CD4-positive, CD25-positive, alpha-beta regulatory T cell (primary cell): ENCODE data around the gene CAB39. TPM values are rescaled to one million over a fixed set of nuclear protein-coding genes. Genes with fewer than 3 reads are reported as not detected.

ENCODE experiments used
- ATAC-seq, 2 donors: fragments of 150-1000 bp; cut with Tn5 transposase; one replicate each; pipeline ENCODE4 v1.10.0; 2021; ENCODE audit warnings: low read depth in 2 of 2, moderate number of reproducible peaks in 2 of 2, moderate library complexity in 1 of 2
- DNase-seq, 3 donors: peaks; one replicate each; pipeline versions ENCODE4 v3.0.0 to v3.0.0-alpha.2; 2012 to 2022; ENCODE audit warnings: mixed read lengths in 1 of 3
- H3K27ac ChIP-seq: one replicate; pipeline ENCODE4 v1.7.0; 2013; ENCODE audit warnings: mild to moderate bottlenecking, low read length; ENCODE audit not compliant: insufficient read depth, poor library complexity, severe bottlenecking
- H3K27me3 ChIP-seq: one replicate; pipeline ENCODE4 v1.7.0; 2013; ENCODE audit warnings: low read length; ENCODE audit not compliant: control insufficient read depth, insufficient read depth
- H3K36me3 ChIP-seq: one replicate; pipeline ENCODE4 v1.7.0; 2013; ENCODE audit warnings: mild to moderate bottlenecking, low read length, moderate library complexity; ENCODE audit not compliant: control insufficient read depth, insufficient read depth
- H3K4me1 ChIP-seq: 2 replicates; pipeline ENCODE4 v1.7.0; 2013; ENCODE audit warnings: mild to moderate bottlenecking, low read length; ENCODE audit not compliant: insufficient read depth, control insufficient read depth, poor library complexity, severe bottlenecking
- H3K4me3 ChIP-seq: one replicate; pipeline ENCODE4 v1.7.0; 2013; ENCODE audit warnings: low read depth, mild to moderate bottlenecking, low read length, moderate library complexity
- H3K9me3 ChIP-seq, 2 experiments: 1 replicate in 1 of 2; 2 replicates in 1 of 2; pipeline ENCODE4 v1.7.0; 2013; ENCODE audit warnings: low read length in 2 of 2, mild to moderate bottlenecking in 1 of 2, moderate library complexity in 1 of 2; ENCODE audit not compliant: control insufficient read depth in 2 of 2
- H3K27ac Mint-ChIP-seq, 3 donors: one replicate each; pipeline ENCODE4 v1.8.0; 2020 to 2022; ENCODE audit warnings: mild to moderate bottlenecking in 3 of 3, mixed read lengths in 3 of 3, moderate library complexity in 2 of 3
- H3K27me3 Mint-ChIP-seq: one replicate; pipeline ENCODE4 v1.8.0; 2022; ENCODE audit warnings: mild to moderate bottlenecking, mixed read lengths
- H3K36me3 Mint-ChIP-seq: one replicate; pipeline ENCODE4 v1.8.0; 2020; ENCODE audit warnings: mixed read lengths
- H3K4me1 Mint-ChIP-seq, 4 donors: one replicate each; pipeline ENCODE4 v1.8.0; 2020 to 2022; ENCODE audit warnings: mixed read lengths in 4 of 4, mild to moderate bottlenecking in 1 of 4
- H3K4me3 Mint-ChIP-seq, 4 donors: one replicate each; pipeline ENCODE4 v1.8.0; 2020 to 2022; ENCODE audit warnings: mild to moderate bottlenecking in 4 of 4, mixed read lengths in 4 of 4, moderate library complexity in 3 of 4
- H3K9me3 Mint-ChIP-seq, 7 donors: one replicate each; pipeline ENCODE4 v1.8.0; 2020 to 2022; ENCODE audit warnings: mixed read lengths in 7 of 7, mild to moderate bottlenecking in 3 of 7, moderate library complexity in 2 of 7
- polyA plus RNA-seq, 4 donors: library from polyadenylated mRNA; unstranded; fragments of 300-500 nt; fragmentation: Illumina TruSeq; gene quantifications; one replicate each; pipeline ENCODE4 v1.2.3, GENCODE V29; 2021
- total RNA-seq: library from RNA; stranded (reverse); gene quantifications from one replicate; pipeline ENCODE4 v1.2.3, GENCODE V29; 2022

The CAB39 gene
- total and polyA plus RNA-seq, 5 donors from 2014 or later, result 64.3 to 114 (median 85.8) TPM

GRCh38 chr2:230668939-230669303 lies 43.7 kb upstream of the CAB39 start:
- Mint-ChIP-seq H3K4me1 (peaks cover 26 to 54% (median 27%) of the 10 kb centered on the region in 4 donors), H3K4me3 (peak overlapping the region in 2 of 4 donors; percentile 37 to 46), H3K36me3 (no peaks in the 10 kb centered on the region), H3K27me3 (no peaks in the 10 kb centered on the region), H3K27ac (peak overlapping the region in 1 of 3 donors; percentile 20), H3K9me3 (peaks cover 0 to 2% (median 0%) of the 10 kb centered on the region in 7 donors)
- Histone ChIP-seq H3K36me3 (no peaks in the 10 kb centered on the region), H3K27me3 (no peaks in the 10 kb centered on the region), H3K27ac (no peak overlapping the region), H3K9me3 (no peaks in the 10 kb centered on the region), H3K4me3 (no peak overlapping the region), H3K4me1 (peaks cover 43% of the 10 kb centered on the region)
- ATAC-seq, result no peak
- DNase-seq, result no peak

GRCh38 chr2:230669386-230669950 lies 43.2 kb upstream of the CAB39 start:
- Mint-ChIP-seq H3K27ac (peak overlapping the region in 1 of 3 donors; percentile 20), H3K27me3 (no peaks in the 10 kb centered on the region), H3K9me3 (peaks cover 0 to 2% (median 0%) of the 10 kb centered on the region in 7 donors), H3K4me1 (peaks cover 23 to 48% (median 27%) of the 10 kb centered on the region in 4 donors), H3K36me3 (no peaks in the 10 kb centered on the region), H3K4me3 (peak overlapping the region in 1 of 4 donors; percentile 46)
- ATAC-seq, result no peak
- Histone ChIP-seq H3K27ac (no peak overlapping the region), H3K27me3 (no peaks in the 10 kb centered on the region), H3K36me3 (no peaks in the 10 kb centered on the region), H3K9me3 (no peaks in the 10 kb centered on the region), H3K4me3 (no peak overlapping the region), H3K4me1 (peaks cover 38% of the 10 kb centered on the region)
- DNase-seq, result no peak

- no peak overlapping the region for H3K4me3 Mint-ChIP-seq
- no peaks in the 10 kb centered on the region for H3K36me3 Mint-ChIP-seq
- Histone ChIP-seq H3K9me3 (no peaks in the 10 kb centered on the region), H3K4me3 (no peak overlapping the region), H3K27me3 (no peaks in the 10 kb centered on the region), H3K27ac (no peak overlapping the region), H3K36me3 (no peaks in the 10 kb centered on the region), H3K4me1 (peaks cover 24% of the 10 kb centered on the region)
- ATAC-seq (no peak), DNase-seq (no peak)
- H3K9me3 Mint-ChIP-seq, result no peaks in the 10 kb centered on the region
- H3K27me3 Mint-ChIP-seq, result no peaks in the 10 kb centered on the region
- H3K4me1 Mint-ChIP-seq, result peaks cover 17 to 37% (median 21%) of the 10 kb centered on the region in 4 donors
- peak overlapping the region in 2 of 3 donors; percentile 3 to 29 for H3K27ac Mint-ChIP-seq
Measured at GRCh38 chr2:230671117-230671516, 41.5 kb upstream of the CAB39 start.

- Histone ChIP-seq H3K27me3 (no peaks in the 10 kb centered on the region), H3K4me3 (no peak overlapping the region), H3K4me1 (peaks cover 16% of the 10 kb centered on the region), H3K9me3 (peaks cover 0 to under 1% of the 10 kb centered on the region in 2 experiments), H3K27ac (no peak overlapping the region), H3K36me3 (no peaks in the 10 kb centered on the region)
- no peak overlapping the region for H3K27ac Mint-ChIP-seq
- peaks cover 10 to 24% (median 16%) of the 10 kb centered on the region in 4 donors for H3K4me1 Mint-ChIP-seq
- no peak overlapping the region for H3K4me3 Mint-ChIP-seq
- peaks cover 0 to 4% (median 0%) of the 10 kb centered on the region in 7 donors for H3K9me3 Mint-ChIP-seq
- no peak for ATAC-seq
- H3K27me3 Mint-ChIP-seq, result no peaks in the 10 kb centered on the region
- DNase-seq, result no peak
- H3K36me3 Mint-ChIP-seq, result peaks cover 4% of the 10 kb centered on the region
Measured at GRCh38 chr2:230672836-230673235, 39.8 kb upstream of the CAB39 start.

GRCh38 chr2:230674401-230674800 lies 38.2 kb upstream of the CAB39 start:
- H3K9me3 Mint-ChIP-seq, result peaks cover 0 to 4% (median 0%) of the 10 kb centered on the region in 7 donors
- H3K9me3 ChIP-seq, result peaks cover 0 to 4% of the 10 kb centered on the region in 2 experiments
- H3K4me3 Mint-ChIP-seq, result no peak overlapping the region
- H3K36me3 Mint-ChIP-seq, result peaks cover 4% of the 10 kb centered on the region
- H3K27ac Mint-ChIP-seq, result no peak overlapping the region
- no peaks in the 10 kb centered on the region for H3K36me3 ChIP-seq
- peaks cover 8% of the 10 kb centered on the region for H3K4me1 ChIP-seq
- ATAC-seq (no peak), DNase-seq (no peak)
- H3K27me3 Mint-ChIP-seq, result no peaks in the 10 kb centered on the region
- no peaks in the 10 kb centered on the region for H3K27me3 ChIP-seq
- peaks cover 8 to 22% (median 13%) of the 10 kb centered on the region in 4 donors for H3K4me1 Mint-ChIP-seq
- H3K27ac ChIP-seq, result no peak overlapping the region
- H3K4me3 ChIP-seq, result no peak overlapping the region

GRCh38 chr2:230674966-230675672 lies 37.5 kb upstream of the CAB39 start:
- H3K9me3 Mint-ChIP-seq, result peaks cover 0 to 4% (median 0%) of the 10 kb centered on the region in 7 donors
- peaks cover 8 to 20% (median 13%) of the 10 kb centered on the region in 4 donors for H3K4me1 Mint-ChIP-seq
- Histone ChIP-seq H3K4me1 (peaks cover 8% of the 10 kb centered on the region), H3K4me3 (no peak overlapping the region), H3K27me3 (no peaks in the 10 kb centered on the region), H3K27ac (no peak overlapping the region), H3K9me3 (peaks cover 0 to 4% of the 10 kb centered on the region in 2 experiments), H3K36me3 (no peaks in the 10 kb centered on the region)
- H3K36me3 Mint-ChIP-seq, result peaks cover 4% of the 10 kb centered on the region
- H3K27ac Mint-ChIP-seq, result no peak overlapping the region
- no peak overlapping the region for H3K4me3 Mint-ChIP-seq
- DNase-seq (peak in 1 of 3 donors; percentile 42), ATAC-seq (no peak)
- no peaks in the 10 kb centered on the region for H3K27me3 Mint-ChIP-seq

GRCh38 chr2:230676546-230676945 lies 36.1 kb upstream of the CAB39 start:
- ATAC-seq, result no peak
- Histone ChIP-seq H3K36me3 (no peaks in the 10 kb centered on the region), H3K4me1 (peaks cover 8% of the 10 kb centered on the region), H3K27me3 (no peaks in the 10 kb centered on the region), H3K9me3 (peaks cover 0 to 4% of the 10 kb centered on the region in 2 experiments), H3K27ac (no peak overlapping the region), H3K4me3 (no peak overlapping the region)
- Mint-ChIP-seq H3K36me3 (peaks cover 4% of the 10 kb centered on the region), H3K27me3 (no peaks in the 10 kb centered on the region), H3K27ac (peak overlapping the region in 1 of 3 donors; percentile 79), H3K4me1 (peaks cover 5 to 17% (median 11%) of the 10 kb centered on the region in 4 donors), H3K4me3 (no peak overlapping the region), H3K9me3 (peaks cover 0 to 4% (median 1%) of the 10 kb centered on the region in 7 donors)
- DNase-seq, result no peak
